NCI-H1694 treated with DMSO at 0.1 percent for 48 hours (cell line): ENCODE data around the gene SMARCA1.

Source experiments
- DNase-seq: peaks from one replicate; lab custom pipeline; 2025; lab: John Stamatoyannopoulos, UW

SMARCA1 gene

DNA sequence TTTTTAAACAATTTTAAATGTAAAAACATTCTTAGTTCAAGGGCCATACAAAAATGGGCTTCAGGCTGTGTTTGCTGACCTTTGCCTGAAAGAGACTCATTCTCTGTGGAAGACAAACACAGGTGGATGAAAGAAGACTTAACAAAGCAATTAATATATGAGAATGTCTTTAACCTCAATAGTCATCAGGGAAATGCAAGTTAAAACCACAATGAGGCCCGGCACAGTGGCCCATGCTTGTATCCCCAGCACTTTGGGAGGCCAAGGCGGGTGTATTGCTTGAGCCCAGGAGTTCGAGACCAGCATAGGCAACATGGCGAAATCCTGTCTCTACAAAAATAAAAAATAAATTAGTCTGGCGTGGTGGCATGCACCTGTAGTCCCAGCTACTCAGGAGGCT lies 7.1 kb upstream of the SMARCA1 start:
- no peak for DNase-seq

DNA sequence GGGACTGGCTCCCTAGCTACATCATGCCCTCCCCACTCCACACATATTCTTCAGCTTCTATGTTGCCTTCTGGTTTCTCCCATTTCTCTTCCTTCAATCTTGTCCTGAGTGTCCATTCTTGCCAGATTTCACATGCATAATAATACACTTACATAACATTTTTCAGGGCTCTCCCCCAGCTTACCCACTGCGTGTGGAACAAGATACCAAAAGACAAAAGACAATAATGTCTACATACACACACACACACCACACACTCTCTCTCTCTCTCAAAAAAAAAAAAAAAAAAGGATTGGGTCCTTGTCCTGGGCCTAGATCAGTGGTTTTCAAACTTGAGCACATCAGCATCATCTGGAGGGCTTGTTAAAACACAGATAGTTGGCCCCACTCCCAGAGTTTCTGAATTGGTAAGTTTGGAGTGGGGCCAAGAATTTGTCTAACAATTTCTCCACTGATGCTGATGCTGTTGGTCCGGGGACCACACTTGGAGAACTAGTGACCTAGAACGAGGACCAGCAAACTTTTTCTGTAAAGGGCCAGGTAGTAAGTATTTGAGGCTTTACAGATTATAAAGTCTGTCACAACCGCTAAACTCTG lies 6.5 kb upstream of the SMARCA1 start:
- peak; percentile 80 for DNase-seq

DNA sequence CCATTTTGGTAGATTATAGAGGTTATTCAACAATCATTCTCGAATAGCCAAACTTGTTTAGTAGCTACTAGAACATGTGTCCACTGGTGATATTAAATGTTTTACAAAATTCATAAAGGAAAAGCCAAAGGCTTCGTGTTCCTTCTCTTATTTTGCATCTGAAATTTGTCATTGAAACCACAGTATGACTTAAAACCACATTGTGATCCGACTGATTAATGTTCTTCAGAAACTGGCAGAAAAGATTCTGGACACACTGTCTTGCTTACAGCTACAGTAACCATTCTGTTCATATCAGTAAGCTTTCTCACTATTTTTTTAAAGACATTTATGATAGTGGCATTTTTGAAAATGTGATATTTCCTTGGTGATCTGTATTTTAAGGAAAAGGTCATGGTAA lies 2.6 kb upstream of the SMARCA1 start:
- DNase-seq = no peak

DNA sequence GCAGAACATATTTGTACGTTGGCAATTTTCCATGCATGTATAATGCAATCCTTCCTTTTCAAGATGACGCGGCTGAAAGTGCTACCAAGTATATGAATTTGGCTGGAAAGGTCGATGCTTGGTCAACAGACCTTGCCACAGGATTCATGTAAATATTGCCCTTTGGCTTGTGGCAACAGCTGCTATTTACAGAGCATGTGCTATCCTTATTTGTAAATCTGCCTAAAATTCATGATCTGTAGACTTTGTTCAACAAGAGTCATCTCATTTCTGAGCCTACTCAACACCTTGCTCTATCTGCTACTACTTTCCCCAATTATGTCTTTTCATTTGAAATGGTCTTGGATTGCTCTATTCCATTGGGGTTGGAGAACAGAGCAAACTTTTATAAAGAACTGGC lies 1.9 kb upstream of the SMARCA1 start:
- DNase-seq = no peak

DNA sequence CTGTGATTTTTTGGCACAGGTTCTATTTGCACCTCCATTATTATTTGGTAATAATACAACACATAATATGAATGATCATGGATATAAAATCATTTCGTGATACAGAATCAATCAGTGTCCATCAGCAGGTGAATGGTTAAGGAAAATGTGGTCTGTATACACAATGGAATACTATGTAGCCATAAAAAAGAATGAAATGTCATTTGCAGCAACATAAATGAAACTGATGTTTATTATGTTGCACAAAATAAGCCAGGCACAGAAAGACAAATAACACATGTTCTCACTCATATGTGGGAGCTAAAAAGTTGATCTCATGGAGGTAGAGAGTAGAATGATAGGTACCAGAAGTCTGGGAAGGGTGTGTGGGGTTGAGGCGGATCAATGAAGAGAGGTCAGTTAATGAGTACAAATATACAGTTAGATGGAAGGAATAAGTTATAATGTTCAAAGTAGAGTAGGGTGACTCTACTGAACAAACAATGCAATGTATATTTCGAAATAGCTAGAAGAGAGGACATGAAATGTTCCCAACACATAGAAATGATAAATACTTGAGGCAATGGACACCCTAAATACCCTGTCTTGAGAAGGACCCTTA lies 1.1 kb upstream of the SMARCA1 start:
- DNase-seq = no peak

DNA sequence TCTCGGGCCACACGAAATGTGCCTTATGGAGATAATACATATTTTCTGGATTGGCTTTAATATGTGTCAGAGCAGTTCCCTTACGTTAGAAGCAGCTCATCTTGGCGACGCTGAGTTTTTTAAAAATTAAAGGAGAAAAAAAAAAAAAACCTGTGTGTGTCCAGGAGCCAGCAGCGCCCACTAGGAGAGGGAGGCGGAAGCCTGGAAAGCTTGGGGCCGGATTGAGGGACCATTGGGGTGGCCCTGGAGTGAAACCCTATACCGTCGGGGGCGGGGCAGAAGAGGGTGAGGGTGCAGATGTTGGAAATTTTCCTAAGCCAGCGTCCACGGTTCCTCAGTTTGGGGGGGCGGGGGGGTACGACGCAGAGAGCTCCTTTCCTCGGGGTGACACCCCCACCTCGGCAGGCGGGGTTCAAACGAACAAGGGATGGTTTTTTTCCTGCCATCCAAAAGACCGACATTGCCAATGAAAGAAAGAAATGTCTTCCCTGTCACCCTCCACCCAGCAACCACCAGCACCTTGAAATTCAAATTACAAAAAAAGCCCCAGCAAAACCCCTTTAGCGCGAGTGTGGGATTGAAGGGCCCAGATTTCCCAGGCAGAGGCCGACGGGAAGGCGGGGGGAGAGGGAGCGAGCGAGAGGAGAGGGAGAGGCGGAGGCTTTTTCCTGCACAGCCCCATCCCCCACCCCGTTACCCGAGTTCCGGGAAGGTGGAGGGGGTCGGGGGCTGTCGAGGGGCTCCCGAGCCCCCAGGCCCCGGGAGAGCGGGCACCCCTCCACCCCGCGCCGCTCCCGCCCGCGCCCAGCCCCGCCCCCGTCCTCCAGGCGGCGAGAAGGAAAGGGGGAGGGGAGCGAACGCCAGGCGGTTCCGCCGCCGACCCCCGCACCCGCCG lies 859 bp downstream of the SMARCA1 start:
- DNase-seq = peak; percentile 40

DNA sequence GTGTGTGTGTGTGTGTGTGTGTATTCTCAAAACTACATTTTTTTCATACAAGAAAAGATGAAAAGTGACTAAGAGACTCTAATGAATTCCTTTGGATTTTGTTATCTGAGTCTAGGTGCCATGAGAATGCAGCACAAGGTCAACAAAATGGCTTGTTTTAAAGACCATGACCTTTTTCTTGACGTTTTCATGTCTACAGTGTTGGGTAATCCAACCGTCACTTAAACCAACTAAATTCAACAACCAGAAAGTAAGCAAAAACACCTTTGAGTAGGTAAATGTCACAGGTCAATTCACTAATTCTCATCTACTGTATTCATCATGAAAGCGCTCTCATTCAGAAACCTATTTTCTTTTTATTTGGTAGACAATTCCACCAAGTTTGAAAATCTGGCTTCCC lies 3.1 kb downstream of the SMARCA1 start:
- no peak for DNase-seq

DNA sequence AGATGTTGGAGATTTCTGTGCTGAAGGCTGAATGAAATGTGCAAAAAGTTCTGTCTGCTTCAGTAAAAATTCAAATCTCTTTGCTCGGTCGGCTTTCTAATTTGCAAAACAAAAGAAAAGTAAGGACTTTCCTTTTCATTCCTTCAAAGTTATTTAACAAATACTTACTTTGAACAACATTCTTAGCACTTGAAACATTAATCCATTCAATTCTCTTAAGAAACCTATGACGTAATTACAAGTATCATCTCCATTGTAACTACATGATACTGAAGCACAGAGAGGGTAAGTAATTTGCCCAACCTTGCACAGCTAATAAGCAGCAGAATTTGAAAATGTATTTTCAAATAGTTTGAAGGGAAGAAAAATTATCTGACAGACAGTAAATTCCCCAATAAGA lies 6.9 kb downstream of the SMARCA1 start:
- DNase-seq = no peak

DNA sequence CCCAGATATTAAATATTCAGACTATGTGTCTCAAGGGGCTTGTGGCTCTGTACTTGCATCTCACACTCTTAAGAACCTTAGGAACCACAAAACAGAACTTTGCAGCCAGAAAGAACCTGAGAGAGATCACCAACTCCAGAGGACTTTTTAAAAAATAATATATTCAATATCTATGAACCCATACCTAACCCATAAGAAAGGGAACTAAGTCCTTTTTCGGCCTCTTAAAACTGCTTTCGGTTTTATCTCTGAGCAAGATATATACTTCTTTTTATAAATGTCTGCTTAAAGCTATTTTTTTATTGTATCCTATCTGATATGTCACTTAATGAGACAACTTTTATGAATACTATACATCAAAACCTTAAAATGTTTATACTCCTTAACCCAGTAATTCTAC lies 10.9 kb downstream of the SMARCA1 start:
- no peak for DNase-seq

DNA sequence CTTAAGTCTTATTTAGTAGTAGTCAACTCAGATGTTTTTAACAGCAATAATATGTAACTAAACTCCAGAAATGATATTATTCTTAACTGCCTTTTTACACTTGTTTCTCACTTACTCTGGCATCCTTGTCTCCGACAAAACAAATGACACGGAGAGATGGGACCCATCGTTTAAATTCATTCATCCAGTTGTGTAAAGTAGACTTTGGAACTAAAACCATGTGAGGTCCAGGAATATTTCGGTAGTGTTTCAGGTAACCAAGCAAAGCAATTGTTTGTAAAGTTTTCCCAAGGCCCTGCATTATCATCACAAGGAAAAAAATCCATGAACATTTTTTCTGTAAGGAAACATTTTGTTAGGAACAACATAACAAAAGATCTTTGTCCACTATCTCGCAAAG lies 11.6 kb downstream of the SMARCA1 start:
- no peak for DNase-seq

DNA sequence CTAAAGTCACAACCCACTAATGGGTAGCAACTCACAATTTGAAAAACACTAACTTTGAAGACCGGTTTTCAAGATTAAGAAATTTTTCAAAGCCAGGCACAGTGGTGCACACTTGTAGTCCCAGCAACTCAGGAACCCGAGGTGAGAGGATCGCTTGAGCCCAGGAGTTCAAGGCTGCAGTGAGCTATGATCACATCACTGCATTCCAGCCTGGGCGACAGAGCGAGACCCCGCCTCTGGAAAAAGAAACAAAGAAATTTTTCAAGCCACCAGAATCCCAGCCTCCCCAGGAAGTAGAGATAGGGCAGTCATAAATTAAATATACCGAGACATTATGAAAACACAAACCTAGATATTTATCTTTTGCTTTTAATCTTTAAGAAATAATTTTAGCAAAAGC lies 13.0 kb downstream of the SMARCA1 start:
- DNase-seq = no peak

DNA sequence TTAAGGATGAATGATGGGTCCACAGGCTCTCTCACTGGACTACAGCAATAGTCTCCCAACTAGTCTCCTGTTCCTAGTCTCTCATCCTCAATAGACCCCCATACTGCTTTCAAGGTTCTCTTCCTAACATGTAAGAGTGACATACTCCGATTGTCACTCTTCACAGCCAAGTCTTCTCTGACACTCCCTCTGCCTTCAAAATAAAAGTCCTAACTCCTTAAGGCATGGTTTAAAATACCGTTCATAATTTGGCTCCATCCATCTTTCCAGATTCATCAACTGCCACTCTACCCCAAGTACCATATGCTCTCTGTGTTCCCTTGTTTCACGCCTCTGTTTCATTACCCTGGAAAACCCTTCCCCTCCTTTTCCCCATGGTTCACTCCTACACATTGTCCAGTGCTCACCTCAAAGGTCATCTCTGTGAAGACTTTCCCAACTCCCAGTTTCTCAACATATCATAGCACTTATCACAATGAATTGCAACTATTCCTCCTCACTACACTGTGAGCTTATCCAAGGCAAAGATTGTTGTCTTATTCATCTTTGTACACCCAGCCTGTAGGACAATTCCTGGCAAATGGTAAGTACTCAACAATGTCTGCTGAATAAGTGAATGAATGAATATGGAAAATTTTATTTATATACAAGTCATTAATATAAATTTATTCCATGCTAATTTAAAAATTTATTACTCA lies 26.0 kb downstream of the SMARCA1 start:
- no peak for DNase-seq

DNA sequence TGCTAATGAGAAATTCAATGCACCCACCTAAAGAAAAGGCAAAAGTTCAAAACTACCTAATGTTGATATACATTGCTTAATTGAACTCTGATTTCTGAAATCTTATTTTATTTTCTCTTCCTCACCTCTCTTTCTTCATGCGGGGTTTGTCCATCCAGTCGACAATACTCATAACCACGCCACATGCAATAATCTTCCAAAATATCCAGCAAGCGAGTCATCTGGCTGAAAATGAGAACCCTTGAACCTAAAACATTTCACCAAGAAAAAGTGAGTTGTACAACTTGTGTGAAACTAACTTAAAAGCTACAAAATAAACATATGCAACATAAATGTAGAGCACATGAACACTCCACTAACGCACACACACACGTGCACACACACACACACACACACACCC lies 26.7 kb downstream of the SMARCA1 start:
- no peak for DNase-seq

DNA sequence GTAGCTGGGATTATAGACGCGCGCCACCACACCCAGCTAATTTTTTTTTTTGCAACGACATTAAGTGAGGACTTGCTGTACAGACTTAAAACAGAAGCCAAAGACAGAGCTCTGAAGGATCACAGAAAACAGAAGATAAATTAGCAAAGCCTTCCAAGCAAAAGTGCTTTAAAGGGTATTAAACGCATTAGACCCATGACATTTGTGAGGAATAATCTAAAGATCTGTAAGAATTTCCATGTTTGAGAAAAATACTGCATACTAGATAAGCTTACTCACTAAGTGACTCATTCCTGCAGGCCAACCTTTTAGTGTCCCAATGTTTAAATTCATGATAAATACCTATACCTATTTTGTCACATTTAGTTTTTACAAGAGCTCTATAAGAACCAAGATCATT lies 27.4 kb downstream of the SMARCA1 start:
- no peak for DNase-seq

DNA sequence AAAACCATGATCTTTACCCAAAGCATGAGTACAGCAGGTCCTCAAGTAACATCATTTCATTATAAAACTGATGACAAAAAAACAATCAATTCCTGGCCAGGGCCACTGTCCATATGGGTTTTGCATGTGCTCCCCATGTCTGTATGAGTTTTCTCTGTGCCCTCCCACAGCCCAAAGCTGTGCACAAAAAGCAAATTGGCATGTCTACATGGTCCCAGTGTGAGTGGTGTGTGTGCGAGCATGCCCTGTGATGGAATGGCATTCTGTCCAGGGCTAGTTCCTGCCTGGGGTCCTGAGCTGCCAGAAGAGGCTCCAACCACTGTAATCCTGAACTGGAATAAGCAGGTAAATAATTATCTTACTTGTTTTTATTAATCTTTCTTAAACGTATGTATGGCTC lies 28.4 kb downstream of the SMARCA1 start:
- DNase-seq = no peak

DNA sequence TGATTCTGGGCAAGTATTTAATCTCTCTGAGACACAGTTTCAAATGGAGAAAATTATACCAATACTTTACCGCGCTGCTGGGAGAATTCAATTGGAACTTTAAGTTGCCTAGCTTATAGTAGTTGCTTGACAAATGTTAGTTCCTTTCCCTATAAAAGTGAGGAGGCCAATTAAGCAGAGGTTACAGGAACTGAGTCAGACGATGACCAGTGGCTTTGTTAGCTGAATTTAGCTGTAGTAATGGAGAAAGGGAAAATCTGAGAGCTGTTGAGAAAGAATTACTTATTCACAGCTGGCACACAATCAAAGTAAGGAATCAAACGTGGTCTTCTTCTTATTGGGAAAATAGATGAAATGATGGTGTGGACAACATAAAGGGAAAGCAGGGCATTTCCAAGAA lies 29.6 kb downstream of the SMARCA1 start:
- no peak for DNase-seq

DNA sequence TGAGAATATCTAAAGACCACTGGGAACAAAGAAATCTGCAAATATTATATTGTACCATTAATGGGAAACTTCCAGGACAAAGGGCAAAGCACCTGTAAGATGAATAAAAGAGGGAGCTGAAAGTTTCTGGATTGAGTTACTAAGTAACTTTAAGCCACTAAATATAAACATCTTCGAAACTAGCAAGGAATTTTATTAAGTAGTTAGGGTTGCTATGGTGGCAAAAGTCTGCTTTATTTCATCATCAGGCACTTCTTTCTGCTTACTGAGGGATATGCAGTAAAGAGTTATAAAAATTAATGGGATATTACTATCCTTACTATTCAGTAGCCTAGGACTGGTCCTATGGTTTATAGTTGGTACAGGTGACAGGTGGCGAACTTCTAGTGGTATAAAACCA lies 33.0 kb downstream of the SMARCA1 start:
- no peak for DNase-seq

DNA sequence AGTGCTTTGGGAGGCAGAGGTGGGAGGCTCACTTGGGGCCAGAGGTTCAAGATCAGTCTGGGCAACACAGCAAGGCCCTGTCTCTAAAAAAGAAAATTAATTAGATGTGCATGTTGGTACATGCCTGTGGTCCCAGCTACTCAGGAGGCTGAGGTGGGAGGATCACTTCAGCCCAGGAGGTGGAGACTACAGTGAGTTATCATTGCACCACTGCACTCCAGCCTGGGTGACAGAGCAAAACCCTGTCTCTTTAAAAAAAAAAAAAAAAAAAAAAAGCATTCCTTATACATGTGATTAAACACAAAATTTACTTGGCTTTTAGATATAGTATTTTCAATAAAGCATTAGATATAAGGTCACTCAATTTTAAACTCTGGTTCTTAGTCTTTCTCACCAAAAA lies 34.9 kb downstream of the SMARCA1 start:
- DNase-seq = no peak

DNA sequence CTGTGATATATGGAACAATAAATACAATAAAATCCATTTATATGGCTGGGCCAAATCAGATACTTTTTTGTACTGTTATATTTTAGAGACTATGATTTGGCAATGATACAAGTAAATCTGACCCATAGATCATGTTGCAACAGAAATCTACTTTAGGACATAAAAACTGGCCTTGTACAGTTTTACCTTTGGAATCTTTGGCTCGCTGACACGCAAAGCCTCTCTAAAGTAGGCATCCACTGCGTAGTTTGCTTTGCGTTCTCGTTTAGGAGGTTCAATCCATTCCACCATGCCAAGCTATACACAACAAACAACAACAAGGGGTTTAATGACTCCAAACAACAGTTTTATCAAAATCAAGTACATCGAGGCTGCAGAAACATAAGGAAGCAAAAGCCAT lies 42.4 kb downstream of the SMARCA1 start:
- no peak for DNase-seq

DNA sequence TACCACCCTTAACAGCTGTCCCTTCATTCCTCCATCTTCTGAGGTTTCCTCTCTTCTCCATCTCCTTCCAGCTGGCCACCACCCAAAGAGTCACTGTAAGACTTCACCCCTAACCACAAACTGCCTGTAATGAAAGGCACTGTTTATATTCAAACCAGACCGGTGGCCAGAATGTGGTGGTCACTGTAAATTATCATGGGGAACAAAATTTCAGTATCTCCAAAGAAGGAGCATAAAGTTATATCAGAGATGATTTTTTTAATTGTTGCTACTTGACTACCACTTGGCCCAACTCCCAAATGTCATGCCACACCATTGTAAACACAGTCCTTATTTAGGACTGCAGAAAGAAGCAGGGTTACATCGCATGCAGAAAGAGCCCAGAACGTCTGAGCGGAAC lies 44.8 kb downstream of the SMARCA1 start:
- DNase-seq = no peak

DNA sequence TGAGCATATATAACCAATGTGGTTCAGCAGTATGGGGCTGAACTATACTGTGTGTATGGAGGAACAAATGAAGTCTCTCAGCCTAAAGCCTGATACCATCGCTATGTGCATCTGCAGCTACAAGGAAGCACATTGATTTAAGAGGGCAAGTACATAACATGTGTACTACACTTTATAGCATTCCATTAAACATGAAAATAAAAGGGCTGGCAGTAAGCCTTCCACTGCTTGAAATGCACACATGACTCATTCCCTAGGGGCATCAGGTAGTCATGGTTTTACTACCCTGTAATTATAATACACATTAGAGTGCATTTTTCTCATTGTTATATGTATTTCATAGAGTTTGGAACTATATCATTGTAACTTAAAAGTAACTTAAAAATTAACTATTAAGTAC lies 51.2 kb downstream of the SMARCA1 start:
- no peak for DNase-seq

DNA sequence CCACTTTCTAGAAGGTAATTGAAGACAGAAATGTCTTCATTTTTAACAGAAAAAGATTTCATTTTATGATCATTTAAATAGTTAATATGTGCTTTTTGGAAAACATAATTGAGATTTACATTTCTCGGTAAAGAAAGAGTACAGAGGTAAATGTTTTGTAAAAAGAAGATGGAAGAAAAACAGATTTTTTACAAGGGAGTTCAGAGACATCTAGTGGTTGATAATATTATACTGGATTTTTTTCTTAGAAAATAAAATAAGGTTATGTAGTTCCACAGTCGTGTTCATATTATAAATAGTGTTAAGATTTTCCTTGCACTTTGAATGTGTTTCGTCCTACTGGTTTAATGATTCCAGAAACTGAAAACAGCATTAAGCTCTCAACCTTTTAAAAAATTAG lies 60.6 kb downstream of the SMARCA1 start:
- DNase-seq = no peak
